HG02610 (cell line): Measurements from ENCODE around the gene FAM227B.
"Not testable (repeated sequence)": the region's sequence is repeated elsewhere in the genome, so short reads cannot be mapped to it uniquely, and the experiment has no call there.

Experiments used
- ATAC-seq: cut with Tn5 transposase; IDR thresholded peaks from one replicate; pipeline ENCODE4 v1.9.1; 2021; ENCODE audit warnings: mild to moderate bottlenecking, moderate library complexity; ENCODE audit not compliant: unreplicated experiment

FAM227B gene

GRCh38 chr15:49495993-49496753 lies 124.4 kb downstream of the FAM227B start:
- no peak for ATAC-seq

- no peak for ATAC-seq
Measured at GRCh38 chr15:49494842-49495241, 125.8 kb downstream of the FAM227B start.

GRCh38 chr15:49492830-49493229 lies 127.8 kb downstream of the FAM227B start:
- ATAC-seq: no peak

- no peak for ATAC-seq
Measured at GRCh38 chr15:49492151-49492550, 128.5 kb downstream of the FAM227B start.

- ATAC-seq: no peak
Measured at GRCh38 chr15:49490966-49491365, 129.7 kb downstream of the FAM227B start.

GRCh38 chr15:49485401-49485800 lies 135.2 kb downstream of the FAM227B start:
- not testable (repeated sequence) for ATAC-seq

DNA sequence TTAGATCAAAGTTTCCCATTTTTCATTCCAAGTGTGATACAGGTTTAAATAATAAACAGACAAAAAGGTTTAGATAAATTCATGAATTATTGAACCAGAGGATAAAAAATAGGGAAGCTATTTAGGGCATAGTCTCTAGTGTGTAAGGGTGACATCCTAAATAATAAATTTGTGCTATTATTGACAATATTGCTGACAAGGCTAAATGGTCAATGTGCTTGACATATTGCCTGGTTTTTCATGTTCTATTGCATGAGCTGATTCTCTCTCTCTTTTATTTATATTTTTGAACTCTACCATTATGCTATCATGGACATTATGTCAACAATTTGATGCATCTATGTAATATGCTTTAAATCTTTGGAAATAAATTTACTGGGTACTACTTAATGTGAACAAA lies 141.6 kb downstream of the FAM227B start:
- not testable (repeated sequence) for ATAC-seq

- ATAC-seq: not testable (repeated sequence)
Measured at GRCh38 chr15:49478021-49478420, 142.6 kb downstream of the FAM227B start.

DNA sequence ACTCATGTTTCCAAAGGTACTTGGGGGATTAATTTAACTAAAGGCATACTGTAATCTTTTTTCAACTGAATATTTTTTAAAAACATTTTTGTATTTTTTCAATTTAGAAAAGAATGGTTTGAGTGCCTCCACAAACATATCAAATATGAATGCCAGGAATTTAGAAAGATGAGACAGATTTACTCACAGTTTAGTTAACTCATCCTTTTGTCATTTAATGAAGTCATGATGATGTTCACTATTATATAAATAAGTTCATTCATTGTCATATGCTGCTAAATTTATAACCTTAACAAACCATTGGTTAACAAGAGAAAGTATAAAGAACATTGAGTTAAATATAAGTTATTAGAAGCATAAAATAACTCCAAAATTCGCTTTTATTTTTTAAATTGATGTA lies 147.6 kb downstream of the FAM227B start:
- ATAC-seq: no peak

- no peak for ATAC-seq
Measured at GRCh38 chr15:49472338-49472737, 148.3 kb downstream of the FAM227B start.

DNA sequence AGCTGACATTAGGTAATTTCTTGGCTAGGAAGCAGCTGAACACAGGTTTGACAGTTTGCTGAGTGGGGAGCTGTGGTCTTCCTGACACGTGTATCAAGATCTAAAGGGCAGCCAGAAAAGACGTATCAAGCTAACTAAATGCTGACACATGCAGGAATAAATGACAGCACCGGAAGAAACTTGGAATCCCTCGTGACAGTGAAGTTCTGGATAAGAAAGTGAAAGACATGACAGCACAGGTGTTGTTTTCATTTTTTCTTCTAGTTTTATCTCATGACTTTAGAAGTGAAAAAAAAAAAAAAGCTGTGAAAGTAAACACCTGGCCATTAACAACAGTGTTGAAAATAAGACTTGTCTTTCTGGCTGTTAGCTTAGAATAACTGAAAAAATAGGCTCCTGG lies 148.9 kb downstream of the FAM227B start:
- ATAC-seq: peak; percentile 81

DNA sequence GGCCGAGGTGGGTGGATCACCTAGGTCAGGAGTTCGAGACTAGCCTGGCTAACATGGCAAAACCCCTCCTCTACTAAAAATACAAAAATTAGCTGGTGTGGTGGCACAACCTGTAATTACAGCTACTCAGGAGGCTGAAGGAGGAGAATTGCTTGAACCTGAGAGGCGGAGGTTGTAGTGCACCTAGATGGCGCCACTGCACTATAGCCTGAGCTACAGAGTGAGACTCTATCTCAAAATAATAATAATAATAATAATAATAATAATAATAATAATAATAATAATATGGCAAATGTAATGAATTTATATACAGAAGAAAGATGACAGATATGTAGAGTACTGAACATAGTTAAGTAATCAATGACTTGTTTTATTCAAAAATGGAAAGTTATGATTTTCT lies 149.4 kb downstream of the FAM227B start:
- not testable (repeated sequence) for ATAC-seq

GRCh38 chr15:49468481-49468839 lies 152.2 kb downstream of the FAM227B start:
- ATAC-seq: no peak

DNA sequence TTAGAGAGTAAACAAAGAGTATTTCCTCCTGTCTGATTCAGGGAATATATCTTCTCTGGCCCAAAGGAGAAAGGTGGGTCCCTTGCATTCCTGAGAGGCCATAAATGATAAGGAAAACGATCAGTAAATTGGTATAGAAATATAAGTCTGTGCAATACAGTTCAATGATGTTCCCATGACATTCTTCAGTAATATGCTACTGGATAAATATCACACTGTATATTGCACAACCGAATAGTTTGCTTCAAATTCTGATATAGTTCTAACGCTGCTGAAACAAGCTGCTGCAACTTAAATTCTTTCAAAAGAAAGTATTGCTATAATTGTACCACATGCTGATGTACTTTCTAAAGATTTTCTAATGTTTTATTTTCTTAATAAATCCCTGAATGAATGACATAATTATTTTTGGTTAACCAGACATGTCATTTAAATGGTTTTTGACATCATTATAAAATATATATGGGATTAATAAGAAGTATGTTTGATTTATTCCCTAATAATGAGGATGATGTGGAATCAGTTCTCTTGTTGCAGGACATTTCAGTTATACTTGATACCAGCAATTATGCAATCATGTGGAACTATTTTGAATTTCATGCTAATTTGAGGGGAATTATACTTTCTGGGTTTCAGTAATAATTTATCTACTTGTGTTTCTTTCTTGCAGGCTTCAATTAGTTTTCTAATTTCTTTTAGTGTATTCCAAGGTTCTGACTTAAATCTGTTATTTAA lies 152.7 kb downstream of the FAM227B start:
- no peak for ATAC-seq

GRCh38 chr15:49466119-49466518 lies 154.5 kb downstream of the FAM227B start:
- no peak for ATAC-seq

GRCh38 chr15:49464522-49464921 lies 156.1 kb downstream of the FAM227B start:
- no peak for ATAC-seq

GRCh38 chr15:49462232-49462844 lies 158.3 kb downstream of the FAM227B start:
- no peak for ATAC-seq

DNA sequence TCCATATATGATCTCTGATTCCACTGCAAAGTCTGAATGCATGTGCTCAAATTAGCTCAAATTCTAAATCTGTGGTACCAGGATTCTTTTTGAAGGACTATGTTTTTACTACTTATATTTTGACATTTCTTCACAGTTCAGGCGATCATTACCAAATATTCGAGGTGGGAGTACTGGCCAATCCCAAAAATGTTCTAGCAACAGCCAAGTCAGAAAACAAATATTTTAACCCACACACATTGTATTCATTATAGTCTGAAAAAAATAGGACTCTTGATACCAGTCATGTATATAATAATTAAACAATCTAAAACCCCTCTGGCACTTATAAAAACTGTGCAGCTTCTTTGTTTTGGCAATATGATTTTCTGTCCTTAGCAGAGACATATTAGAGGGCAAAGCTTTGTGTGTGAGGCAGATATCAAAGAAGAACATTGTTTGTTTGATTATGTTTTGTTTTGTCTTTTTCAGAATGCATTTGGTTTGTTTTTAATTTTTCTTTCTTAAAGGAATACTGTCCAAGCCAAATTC lies 160.1 kb downstream of the FAM227B start:
- no peak for ATAC-seq

GRCh38 chr15:49458145-49458544 lies 162.5 kb downstream of the FAM227B start:
- no peak for ATAC-seq

DNA sequence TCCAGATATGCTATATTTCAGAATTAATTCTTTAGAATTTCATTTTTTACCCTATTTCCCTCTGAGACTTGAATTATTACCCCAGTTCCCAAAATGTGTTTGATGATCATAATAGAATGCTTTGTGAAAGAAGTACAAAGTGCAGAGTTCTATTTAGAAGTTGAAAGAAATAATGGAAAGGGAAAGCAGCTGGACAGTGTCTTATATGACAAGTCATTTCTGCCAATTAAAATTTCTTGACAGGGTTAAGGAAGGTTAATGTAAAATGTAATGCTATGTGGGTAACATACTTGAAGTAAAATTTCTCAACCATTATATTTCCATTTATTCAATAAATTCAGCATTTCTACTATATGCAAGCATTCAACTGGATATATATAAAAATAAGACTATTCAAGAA lies 164.5 kb downstream of the FAM227B start:
- no peak for ATAC-seq

DNA sequence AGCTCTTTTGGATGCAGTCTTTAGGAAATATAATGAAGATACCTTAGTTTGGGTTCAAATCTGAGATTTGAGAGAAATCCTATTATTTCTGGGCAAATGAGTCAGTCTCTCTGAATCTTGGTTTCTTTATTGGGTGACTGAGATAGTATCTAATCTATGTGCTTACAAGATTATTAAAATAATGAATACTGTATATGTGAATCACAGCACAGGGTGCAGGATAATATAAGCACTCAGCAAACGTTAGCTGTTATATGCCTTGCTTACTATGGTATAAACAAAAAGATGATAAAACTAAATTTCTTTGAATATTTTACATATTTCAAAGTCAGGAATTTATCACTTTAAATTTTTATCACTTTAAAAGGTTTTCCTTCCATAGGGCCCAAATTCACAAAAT lies 168.0 kb downstream of the FAM227B start:
- ATAC-seq: no peak

GRCh38 chr15:49441816-49442215 lies 178.8 kb downstream of the FAM227B start:
- ATAC-seq: no peak
